ENCODE results near the gene TMEM121. TPM values are rescaled to one million over a fixed set of nuclear protein-coding genes. Genes with fewer than 3 reads are reported as not detected.
A peak's percentile ranks its signal among the peaks of the same experiment; 100 is the strongest.

TMEM121 gene
- total RNA-seq, 1 donor from 2014 or later: 1.5 TPM

GRCh38 chr14:105483300-105484068 is 42.9 kb upstream of the TMEM121 start:
- TF ChIP-seq, protein P1, sequence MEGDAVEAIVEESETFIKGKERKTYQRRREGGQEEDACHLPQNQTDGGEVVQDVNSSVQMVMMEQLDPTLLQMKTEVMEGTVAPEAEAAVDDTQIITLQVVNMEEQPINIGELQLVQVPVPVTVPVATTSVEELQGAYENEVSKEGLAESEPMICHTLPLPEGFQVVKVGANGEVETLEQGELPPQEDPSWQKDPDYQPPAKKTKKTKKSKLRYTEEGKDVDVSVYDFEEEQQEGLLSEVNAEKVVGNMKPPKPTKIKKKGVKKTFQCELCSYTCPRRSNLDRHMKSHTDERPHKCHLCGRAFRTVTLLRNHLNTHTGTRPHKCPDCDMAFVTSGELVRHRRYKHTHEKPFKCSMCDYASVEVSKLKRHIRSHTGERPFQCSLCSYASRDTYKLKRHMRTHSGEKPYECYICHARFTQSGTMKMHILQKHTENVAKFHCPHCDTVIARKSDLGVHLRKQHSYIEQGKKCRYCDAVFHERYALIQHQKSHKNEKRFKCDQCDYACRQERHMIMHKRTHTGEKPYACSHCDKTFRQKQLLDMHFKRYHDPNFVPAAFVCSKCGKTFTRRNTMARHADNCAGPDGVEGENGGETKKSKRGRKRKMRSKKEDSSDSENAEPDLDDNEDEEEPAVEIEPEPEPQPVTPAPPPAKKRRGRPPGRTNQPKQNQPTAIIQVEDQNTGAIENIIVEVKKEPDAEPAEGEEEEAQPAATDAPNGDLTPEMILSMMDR (IDR thresholded peaks at IDR 0.05): no peak
- Histone ChIP-seq H3K9me3 (no peaks in the 10 kb centered on the region), H3K27ac (peak overlapping the region; percentile 98), H3K27me3 (no peaks in the 10 kb centered on the region), H3K36me3 (no peaks in the 10 kb centered on the region), H3K4me3 (no peak overlapping the region), H3K4me1 (peaks cover 75% of the 10 kb centered on the region)
- intact Hi-C loops (cut with DNase I): no loop called here
- no peak for ATAC-seq
- DNase-seq: no peak

DNA sequence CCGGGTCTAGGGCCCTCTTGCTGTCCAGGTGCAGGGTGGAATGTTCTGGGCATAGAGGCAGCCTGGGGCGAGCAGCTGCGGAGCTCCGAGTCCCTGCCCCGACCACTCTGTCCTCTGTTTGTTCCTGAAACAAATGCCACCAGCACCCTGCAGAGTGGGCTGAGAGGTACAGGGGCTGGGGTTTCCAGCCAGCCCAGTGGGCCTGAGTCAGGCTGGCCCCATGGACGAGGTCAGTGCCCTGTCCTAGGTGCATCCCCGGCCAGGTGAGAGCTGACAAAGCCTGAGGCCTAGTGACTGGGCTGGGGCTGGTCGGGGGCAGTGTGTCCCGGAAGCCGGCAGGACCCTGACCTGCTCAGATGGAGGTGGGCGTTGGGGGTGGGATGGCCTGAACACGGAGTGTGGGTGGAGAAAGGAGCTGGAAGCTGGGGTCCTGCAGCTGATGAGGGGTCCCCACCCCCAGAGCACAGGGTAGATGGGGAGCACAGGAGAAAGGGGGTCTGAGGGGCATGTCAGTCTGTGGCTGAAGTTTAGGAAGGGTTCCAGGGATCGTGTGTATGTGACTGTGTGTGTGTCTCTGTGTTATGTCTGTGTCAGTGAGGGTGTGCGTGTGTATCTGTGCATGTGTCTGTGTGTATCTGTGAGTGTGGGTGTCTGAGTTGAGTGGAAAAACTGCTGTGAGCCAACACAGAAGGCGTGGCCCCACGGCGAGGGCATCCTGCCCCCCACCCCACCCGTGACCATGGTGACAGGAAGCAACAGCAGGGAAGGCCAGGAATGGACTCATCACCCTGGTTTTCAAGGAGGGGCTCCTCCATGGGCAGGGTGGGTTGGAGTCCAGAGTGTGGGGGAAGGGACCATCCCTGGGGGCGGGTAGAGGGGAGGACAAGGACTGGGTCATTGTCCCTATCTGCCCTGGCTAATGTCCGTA is 42.0 kb upstream of the TMEM121 start:
- Histone ChIP-seq H3K27me3 (no peaks in the 10 kb centered on the region), H3K36me3 (no peaks in the 10 kb centered on the region), H3K4me3 (no peak overlapping the region), H3K4me1 (peaks cover 78% of the 10 kb centered on the region), H3K27ac (peak overlapping the region; percentile 47), H3K9me3 (no peaks in the 10 kb centered on the region)
- intact Hi-C loops (cut with DNase I): no loop called here
- DNase-seq (no peak), ATAC-seq (no peak)
- TF ChIP-seq, protein P1 (IDR thresholded peaks at IDR 0.05): no peak

DNA sequence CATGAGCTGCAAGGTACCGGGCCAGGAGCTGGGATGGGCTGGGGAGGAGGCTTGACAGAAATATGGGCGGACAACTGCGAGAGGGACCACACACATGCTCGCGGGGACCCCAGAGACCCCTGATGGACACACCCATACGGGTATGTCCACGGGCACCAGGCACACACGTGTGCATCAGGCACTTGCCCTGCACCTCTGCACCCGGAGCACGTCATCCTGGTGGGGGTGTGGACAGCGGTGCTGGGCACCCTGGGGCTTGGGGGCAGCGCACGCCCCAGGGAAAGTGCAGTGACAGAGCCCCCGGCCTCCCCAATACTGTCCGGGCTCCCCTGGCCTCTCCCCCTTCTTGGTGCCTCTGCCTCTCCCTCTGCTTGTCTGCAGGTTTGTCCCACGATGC is 41.4 kb upstream of the TMEM121 start:
- Histone ChIP-seq H3K4me3 (no peak overlapping the region), H3K9me3 (no peaks in the 10 kb centered on the region), H3K27me3 (no peaks in the 10 kb centered on the region), H3K36me3 (no peaks in the 10 kb centered on the region), H3K27ac (peak overlapping the region; percentile 91), H3K4me1 (peaks cover 77% of the 10 kb centered on the region)
- intact Hi-C loops (cut with DNase I): no loop called here
- DNase-seq: no peak
- no peak for ATAC-seq
- TF ChIP-seq, protein P1 (IDR thresholded peaks at IDR 0.05): no peak

GRCh38 chr14:105485739-105486162 is 40.6 kb upstream of the TMEM121 start:
- no peak overlapping the region for H3K4me3 ChIP-seq
- H3K27ac ChIP-seq: peak overlapping the region; percentile 91
- ATAC-seq (no peak), DNase-seq (no peak)
- H3K36me3 ChIP-seq: no peaks in the 10 kb centered on the region
- no peaks in the 10 kb centered on the region for H3K27me3 ChIP-seq
- peaks cover 69% of the 10 kb centered on the region for H3K4me1 ChIP-seq
- TF ChIP-seq, protein P1 (IDR thresholded peaks at IDR 0.05): peak; percentile 45
- H3K9me3 ChIP-seq: no peaks in the 10 kb centered on the region
- intact Hi-C loops (cut with DNase I): no loop called here

DNA sequence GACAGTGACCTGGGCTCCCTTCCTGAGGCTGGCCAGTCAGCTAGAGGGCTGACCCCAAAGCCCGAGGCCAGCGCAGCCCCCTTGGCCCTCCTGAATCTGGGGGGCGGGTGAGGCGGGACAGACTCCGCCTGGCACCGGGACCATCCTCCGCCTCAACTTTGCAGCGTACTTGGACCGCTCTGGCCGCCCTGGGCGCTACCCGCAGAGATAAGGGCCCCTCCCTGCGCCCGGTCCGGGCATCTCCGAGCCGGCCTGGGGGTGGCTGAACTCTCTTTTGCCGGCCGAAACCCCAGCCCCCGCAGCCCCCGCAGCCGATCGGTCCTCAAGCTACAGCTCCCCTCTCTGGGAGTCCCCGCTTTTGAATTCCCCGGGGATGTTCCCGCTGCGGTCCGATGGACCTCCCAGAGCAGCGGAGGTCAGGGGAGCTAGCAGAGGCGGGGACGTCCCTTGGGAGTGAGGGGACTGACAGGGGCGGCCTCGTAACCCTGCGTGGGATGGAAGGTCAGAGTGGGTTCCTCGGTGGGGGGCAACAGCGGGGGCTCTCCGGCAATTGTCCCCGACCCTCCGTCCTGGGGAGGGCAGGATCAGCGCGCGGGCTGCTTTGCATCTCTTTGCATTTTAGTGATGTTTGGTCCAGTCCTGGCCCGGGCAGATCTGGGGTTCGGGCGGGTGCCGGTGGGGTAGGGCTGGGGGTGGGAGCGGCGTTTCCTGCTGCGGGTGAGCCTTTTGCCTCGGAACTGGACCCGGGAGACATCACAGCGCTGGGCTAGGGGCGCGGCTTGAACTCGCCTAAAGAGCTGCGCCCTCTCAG is 40.0 kb upstream of the TMEM121 start, which contains the start of gene CRIP1:
Gene CRIP1 (plus strand): TSS at position 724 of the 811 bp plus-strand sequence. CDS start 374 bp downstream, outside the sequence.
- H3K27ac ChIP-seq: peak within 1 kb of the TSS; percentile 91
- H3K4me3 ChIP-seq: peak within 1 kb of the TSS; percentile 73
- TF ChIP-seq, protein P1 (IDR thresholded peaks at IDR 0.05): no peak
- intact Hi-C loops (cut with DNase I): no loop called here
- H3K27me3 ChIP-seq: no peaks in the 10 kb centered on the region
- ATAC-seq (no peak), DNase-seq (no peak)
- H3K4me1 ChIP-seq: peaks cover 63% of the 10 kb centered on the region
- H3K36me3 ChIP-seq: no peaks in the 10 kb centered on the region
- H3K9me3 ChIP-seq: no peaks in the 10 kb centered on the region

Measured in upper lobe of right lung (tissue), 1 donor.